Superior temporal gyrus (tissue), 1 donor: ENCODE measurements around the gene TCFL5.
A peak's percentile ranks its signal among the peaks of the same experiment; 100 is the strongest.

Source experiments
- DNase-seq: peaks from one replicate; pipeline ENCODE4 v3.0.0-alpha.2; 2016; ENCODE audit errors: extremely low spot score

The TCFL5 gene

DNA sequence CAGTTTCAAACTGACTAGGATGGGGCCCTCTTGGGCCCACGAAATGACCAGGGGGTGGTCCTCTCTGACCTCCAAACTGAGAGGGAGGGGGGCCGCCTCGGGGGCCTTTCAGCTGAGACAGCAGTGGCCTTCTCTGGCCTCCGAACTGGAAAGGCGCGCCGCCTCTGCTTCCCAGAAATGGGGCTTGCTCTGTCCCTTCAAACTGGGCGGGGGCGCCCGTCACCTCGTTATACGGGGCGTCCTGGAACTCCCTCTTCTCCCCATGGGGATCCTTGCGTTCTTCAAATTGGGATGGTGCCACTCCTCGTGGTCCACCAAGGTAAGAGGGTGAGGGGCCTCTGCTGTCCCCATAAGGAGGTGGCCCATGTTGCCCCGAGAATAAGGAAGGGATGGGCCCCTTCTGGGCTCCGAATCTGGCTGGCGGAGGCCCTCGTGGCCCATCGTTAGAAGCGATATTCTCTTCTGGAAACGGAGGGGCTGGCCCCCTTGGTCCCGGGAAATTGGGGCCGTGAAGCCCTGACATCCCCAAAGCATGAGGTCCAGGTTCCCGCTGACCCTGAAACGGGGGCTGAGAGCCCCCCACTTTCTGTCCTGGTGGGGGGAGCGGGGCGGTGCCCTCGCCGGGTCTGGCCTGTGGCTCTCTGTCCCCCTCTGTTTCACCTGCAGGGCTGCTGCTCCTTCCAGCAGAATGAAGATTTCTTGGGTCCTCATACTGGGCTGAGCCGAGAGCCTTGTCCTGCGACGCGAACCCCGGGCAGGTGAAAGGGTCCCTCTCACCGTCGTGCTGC lies 18.7 kb upstream of the TCFL5 start:
- no peak for DNase-seq

DNA sequence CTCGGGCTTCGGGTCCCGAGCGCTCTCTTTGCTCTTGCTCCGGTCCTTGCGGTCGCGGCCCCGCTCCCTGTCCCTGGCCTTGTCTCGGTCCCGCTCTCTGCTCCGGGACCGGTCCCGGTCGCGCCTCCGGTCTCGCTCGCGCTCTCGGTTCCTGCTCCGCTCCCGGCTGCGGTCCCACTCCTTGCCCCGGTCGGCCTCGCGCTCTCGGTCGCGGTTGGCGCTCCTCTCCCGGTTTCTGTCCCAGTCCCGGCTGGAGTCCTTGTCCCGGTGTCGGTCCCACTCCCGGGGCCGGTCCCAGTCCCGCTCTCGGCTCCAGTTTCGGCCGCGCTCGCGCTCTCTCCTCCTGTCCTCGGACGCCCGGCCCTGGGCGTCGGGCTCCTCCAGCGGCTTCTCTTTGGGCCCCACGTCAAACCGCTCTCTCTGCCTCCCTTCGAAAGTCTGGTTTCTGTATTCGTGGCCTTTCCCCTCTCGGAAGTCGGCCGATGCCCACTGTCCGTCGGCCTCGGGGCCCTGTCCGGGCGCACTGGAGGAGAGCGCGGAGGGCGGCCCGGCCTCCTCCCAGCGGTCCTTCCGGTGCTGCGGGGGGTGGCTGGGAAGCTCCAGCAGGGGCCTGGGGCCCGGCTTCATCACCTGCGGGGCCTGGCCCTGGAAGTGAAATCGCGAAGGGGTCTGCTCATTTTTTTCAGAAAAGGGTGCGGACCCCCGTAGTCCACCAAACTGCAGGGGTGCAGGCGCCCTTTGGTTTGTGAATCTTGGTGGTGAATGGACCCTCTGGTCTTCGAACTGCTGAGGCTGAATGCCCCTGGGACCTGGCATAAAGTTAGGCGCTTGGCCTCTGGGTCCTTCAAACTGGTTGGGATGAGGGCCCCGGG lies 17.9 kb upstream of the TCFL5 start:
- DNase-seq, result no peak

DNA sequence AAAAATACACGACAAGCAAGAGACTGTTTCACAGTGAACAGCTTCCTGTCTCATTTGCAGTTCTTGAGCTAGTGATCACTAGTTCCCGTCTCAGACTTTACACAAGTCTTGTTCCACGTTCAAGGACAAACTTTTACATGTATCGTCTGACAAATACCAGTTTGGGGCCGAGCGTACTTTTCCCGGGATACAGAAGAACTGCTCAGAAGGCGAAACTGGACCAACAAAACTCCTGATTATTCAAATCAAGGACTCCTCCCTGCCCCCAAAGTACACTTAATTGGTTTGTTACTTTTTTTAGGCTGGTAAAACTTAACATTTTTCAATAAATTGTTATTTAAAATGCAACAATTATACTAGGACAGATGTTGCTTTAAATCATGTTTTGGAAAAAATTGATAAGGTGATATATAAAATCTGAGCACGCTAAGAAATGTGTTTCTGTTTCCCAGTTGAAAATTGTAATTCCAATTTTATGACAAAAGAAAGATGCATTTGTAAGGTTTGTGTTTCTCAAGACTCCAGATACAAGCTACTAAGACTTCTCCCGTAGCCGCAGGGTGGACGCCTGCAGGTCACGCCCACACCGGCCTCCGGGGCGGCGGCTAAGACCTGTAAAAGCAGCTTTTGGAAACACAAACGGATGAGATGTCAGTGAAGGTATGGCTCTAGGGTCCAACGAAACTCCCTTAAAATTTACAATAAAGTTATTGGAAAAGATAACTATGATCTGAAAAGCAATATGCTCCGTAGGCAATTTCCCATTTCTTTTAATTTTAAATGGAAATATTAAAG lies 16.8 kb upstream of the TCFL5 start:
- no peak for DNase-seq

DNA sequence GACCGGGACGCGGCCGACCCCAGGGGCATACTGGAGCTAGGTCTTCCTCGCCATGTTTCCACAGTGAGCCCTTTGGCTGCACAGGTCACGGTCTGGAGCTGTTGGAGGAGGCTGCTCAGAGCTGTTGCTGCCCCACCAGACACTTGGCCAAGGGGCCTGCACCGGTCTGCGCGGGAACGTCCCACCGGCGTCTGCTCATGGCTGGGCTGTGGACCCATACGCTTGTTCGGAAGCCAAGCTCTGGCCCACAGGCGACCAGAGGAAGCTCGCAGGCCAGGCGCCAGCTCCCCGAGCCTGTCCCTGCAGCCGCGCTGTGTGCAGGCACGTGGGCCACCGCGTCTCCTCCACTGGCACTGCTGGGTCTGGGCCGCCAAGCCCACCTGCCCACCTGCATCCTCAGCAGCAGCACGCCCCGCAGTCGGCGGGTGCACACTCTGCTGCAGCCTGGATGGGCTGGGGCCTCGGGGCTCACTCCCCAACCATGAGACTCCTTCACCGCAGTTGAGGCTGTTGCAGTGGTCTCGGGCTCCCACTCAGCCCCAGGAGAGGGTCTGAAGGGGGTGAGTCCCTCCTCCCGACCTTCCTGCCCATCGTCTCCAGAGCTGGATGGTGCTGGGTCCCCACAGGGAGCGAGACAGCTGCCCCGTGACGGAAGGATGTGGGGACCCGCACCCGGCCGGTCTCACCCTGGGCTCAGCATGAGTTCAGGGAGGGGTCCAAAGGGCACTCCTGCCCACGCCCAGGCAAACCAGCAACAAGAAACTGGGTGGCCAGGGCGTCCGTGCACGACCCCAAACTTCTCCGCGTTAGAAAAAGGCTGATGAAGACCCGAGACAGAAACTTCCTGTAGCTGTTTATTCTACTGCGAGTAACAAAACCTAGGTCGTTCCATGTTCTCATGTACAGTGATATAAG lies 15.5 kb upstream of the TCFL5 start:
- DNase-seq, result no peak

DNA sequence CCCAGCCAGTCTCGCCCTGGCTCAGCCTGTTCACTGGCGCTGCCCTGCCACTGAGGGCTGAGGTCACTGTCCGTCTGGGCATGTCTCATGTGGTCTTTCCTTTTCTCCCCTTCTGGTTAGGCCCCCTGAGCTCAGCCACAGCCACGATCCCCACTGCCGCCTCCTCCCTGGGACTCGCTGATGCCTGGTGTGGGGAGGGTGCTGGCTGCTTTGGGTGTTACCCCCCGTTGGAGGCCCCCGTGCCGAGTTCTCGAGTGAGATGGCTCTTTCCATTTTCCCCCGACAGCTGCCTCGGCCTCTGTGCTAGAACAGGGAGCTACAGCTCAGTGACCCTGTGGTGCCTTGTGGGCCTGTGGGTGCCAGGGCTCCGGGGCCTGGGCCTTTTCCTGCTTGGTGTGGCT lies 14.9 kb upstream of the TCFL5 start:
- no peak for DNase-seq

DNA sequence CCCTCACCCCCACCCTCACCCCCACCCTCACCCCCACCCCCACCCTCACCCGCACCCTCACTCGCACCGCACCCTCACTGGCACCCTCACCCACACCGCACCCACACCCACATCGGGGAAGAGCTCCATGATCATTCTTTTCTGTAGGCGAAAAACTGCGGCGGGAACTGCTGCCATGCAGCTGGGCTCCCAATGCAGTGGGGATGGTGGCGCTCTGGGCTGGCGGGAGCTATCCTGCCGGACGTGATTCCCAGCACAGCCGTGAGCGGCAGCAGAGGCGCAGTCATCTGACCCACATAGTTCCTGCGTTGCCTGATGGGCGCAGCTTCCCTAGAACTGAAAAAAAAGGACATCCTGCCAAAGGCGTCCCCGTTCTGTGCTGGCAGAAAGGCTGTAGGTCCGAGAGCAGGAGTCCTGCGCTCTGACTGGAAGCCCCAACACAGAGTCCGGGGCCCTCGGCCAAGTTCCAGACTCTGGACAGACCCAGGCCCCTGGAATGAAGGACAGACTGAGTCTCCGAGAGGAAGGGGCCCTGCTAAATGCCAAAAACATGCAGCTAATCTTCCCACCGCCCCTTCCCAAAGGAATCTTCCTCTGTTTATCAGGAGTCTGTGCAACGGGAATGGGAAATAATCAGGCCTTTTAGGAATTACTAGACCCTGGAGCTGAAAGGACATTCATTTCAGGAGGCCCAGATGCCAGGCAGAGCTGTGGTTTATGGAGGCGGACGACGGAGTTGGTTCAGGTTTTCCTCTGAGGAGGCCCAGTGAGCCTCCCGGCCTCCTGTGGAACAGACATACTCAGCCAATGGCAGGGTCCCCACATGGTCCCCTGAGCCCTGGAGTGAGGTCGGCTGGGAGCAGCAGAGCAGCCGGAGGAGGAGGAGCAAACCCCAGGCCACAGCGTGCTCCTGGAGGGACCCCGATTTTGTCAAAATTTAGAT lies 14.1 kb upstream of the TCFL5 start:
- DNase-seq, result peak; percentile 86

DNA sequence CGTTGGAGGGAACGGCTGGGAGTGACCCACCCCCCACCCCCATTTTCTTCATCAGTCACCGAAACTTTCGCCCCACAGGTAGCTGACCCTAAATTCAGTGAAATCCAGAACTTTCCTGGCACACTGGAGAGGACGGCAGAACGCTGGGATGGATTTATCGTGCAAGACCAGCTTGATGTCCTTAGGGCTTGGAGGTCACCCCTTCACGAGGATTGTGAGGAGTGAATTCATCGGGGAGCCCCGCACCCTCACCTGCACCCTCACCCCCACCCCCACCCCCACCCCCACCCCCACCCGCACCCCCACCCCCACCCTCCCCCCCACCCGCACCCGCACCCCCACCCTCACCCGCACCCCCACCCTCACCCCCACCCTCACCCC lies 13.3 kb upstream of the TCFL5 start:
- no peak for DNase-seq

DNA sequence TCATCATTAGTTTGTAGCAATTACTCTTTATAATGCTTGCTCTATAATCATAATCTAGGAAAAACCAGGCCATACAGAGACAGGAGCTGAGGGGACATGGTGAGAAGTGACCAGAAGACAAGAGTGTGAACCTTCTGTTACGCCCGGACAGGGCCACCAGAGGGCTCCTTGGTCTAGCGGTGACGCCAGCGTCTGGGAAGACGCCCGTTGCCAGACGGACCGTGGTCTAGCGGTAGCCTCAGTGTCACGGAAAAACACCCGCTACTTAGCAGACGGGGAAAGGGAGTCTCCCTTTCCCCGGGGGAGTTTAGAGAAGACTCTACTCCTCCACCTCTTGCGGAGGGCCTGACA lies 12.0 kb upstream of the TCFL5 start:
- DNase-seq, result peak; percentile 67

DNA sequence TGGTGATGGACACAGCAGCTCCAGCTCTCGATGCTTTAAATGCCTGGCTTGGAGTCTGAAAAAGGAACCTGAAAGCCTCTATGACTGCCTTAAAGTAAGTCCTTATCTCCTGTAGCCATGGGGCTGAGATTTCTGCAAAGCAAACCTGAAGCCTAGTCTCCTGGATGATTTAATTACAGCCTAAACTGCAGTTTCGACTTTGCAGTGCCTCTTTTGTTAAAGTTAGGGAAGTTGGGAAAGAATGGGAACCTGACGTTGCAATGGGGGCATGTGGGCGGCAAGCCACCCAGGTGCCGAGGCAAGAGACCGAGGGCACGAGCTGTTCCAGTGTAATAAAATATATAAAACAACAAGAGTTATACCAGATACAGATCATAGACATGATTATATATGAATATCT lies 11.7 kb upstream of the TCFL5 start:
- no peak for DNase-seq

DNA sequence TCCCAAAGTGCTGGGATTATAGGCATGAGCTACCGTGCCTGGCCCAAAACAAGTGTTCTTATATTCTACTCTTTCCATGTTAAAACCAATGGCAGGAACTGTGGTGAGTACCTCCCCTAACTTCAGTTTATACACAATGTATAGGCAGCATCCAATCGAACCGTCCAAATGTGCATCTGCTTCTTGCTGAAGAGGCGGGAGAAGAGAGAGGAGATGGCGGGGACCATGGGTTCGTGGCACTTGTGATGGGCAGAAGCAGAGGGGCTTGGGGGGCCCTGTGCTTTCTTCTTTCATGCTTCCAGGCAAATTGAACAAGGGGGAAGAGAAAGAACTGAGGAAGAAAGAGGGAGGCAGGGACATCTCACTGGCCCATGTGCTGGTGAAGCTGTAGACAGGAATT lies 11.2 kb upstream of the TCFL5 start:
- no peak for DNase-seq

DNA sequence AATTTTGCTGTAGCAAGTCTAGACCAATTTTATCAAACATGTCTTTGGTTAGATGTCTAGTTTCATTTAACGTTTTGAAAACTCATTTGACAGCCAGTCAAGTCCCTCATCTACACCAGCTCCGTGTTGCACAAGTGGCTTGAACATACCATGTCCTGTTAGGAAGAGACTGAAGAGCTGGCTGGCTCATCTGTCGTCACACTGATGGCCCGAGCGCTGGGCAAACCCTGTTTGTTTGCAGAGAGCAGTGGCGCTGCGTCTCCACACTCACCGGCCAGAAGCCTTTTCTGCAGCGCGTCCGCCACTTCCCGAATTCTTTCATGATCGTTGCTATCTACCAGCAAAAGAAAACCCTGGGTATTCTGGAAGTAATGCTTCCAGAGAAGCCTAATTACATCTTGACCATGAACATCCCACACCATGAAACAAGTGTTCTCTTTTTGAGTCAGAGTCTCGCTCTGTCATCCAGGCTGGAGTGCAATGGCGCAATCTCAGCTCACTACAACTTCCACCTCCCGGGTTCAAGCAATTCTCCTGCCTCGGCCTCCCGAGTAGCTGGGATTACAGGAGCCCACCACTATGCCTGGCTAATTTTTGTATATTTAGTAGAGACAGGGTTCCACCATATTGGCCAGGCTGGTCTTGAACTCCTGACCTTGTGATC lies 10.7 kb upstream of the TCFL5 start:
- DNase-seq, result no peak

DNA sequence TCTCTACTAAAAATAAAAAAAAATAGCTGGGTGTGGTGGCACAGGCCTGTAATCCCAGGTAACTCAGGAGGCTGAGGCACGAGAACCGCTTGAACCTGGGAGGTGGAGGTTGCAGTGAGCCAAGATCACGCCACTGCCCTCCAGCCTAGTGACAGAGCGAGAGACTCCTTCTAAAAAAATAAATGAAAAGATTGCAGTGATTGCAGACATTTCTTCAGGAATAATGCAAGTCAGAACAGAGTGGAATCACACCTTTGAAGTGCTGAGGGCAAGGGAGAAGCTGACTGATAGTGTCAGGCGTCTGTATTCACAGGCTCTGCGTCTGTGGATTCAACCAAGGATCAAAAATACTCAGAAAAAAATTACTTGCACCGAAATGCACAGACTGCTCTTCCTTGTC lies 2.6 kb upstream of the TCFL5 start:
- no peak for DNase-seq

DNA sequence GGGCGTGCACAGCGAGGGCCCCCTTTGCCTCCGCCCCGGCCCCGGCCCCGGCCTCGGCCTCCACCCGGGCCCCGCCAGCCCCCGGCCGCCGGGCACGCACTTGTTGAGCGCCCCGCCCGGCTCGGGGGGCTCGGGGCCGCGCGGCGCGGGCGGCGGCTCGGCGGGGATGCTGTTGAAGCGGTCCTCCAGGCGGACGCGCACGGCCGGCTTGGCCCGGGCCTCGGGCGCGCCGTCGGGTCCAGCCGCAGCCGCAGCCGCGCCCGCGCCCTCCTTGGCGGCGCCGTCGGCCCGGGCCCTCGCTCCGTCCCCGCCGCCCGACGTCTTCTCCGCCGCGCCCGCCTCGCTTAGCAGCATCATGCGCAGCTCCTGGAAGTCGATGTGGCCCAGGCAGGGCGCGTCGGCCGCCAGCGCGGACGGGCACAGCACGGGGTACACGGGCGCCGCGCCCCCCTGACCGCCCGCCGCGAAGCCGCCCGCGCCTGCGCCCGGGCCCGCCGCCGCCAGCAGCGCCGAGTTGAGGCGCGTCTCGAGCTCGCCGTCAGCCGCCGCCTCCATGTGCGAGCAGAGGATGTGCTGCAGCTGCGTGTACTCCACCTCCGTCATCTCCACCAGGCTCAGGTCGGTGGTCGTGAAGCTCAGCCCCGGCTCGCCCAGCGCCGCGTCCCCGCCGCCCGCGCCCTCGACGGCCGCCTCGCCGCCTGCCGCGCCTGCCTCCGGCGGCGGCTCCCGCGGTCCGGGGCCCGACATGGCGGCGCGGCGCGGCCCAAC lies 514 bp downstream of the TCFL5 start:
- no peak for DNase-seq

DNA sequence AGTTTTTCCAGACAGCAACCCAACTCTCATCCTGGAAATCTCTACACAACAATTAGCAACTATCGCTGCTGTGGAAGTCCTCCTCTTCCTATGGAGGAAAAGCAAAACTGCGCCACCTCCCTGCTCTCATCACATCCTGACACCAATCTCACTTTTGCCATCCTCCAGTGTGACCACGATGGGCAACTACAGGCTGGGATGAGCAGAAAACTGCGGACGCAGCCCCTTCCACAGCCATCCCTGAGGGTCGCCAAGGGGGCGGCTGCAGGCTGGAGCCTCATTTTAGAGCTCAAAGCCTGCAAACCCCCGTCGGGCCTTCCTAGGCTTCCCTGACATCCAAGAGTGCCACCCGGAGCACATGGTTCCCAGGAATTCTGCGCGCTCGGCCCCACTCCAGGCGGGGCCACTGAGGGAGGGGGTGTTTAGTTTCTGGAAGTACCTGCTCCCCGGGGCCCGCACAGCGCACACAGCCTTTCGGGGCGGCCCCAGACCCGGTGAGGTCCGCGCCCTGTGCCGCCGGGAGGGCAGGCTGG lies 1.2 kb downstream of the TCFL5 start:
- peak; percentile 84 for DNase-seq

DNA sequence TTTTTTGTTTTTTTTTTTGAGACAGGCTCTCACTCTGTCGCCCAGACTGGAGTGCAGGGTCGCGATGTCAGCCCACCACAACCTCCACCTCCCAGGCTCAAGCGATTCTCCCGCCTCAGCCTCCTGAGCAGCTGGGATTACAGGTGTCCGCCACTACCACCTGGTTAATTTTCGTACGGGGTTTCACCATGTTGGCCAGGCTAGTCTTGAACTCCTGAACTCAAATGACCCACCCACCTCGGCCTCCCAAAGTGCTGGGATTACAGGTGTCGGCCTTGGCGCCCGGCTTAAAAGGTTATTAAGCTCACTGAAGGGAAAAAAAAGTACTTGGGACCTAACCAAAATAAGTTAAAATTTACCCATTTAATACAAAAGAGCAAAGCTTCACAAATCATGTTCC lies 1.9 kb downstream of the TCFL5 start:
- DNase-seq, result no peak

DNA sequence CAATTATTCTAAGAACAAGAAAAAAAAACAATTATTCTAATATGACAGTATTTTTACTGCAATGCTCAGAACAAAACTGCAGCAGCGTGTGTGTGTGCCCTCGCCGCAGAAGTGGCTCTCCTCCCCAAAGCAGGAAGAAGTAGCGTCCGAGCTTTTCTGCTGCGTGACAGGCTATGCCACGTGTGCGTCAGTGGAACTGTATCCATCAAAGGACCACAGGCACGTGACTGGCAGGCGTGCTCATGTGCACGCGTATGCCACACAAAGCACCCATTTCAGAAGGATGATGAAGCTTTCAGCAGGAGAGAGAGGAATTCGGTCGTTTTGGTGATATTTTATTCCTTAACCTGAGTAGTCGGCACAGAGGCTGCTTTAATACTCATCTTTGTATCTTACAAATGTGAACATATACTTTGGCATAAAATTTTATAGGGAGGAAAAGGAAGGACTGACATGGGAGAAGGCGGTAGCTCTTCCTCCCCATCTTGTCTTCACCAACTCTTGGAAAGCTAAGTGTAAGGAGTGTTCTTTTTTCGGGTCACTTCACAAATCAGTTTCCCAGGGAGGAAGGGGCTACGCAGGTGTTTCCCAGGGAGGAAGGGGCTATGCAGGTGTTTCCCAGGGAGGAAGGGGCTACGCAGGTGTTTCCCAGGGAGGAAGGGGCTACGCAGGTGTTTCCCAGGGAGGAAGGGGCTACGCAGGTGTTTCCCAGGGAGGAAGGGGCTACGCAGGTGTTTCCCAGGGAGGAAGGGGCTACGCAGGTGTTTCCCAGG lies 3.4 kb downstream of the TCFL5 start:
- peak; percentile 89 for DNase-seq

DNA sequence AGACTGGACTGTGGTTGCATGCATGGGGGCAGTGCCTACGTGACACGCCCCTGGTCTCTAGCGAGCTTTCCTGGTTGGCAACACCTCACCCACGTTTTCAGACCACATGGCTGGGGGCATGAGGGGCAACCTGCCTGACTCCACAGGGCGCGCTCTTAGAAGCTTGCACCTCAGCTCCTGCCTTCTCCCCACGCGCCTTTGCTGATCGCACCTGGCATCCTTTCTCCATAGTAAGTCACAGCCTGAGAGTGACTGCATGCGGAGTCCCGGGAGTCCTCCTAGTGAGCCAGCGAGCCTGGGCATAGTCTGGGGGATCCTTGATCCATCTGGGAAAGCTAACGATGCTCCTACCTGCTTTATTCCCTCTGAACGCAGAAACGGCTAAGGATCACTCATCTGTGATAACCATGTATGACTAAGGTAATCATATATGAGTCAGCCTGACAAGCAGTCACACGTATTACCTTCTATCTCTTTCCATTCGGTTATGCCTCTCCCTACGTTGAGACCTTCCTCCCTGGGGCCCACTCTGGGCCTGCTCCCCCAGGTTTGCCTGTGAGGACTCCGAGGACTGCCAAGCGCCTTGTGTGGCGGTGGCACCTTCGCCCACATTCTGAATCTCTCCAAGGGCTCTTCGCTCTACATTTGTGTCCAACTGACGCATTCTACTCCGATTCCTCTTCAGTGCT lies 4.5 kb downstream of the TCFL5 start:
- DNase-seq, result no peak
